Osteoblast (primary cell): ENCODE data around the gene LTO1. TPM values are rescaled to one million over a fixed set of nuclear protein-coding genes. Genes with fewer than 3 reads are reported as not detected.

ENCODE experiments used
- DNase-seq: peaks from one replicate; pipeline ENCODE4 v3.0.0; 2011; ENCODE audit warnings: low spot score, mixed read lengths; ENCODE audit not compliant: insufficient read length; ENCODE audit errors: missing footprints
- H2AFZ ChIP-seq: 2 replicates; pipeline ENCODE4 v1.6.0; 2011; ENCODE audit warnings: mild to moderate bottlenecking, low read length
- H3K27ac ChIP-seq: 2 replicates; pipeline ENCODE4 v1.5.1; 2011; ENCODE audit warnings: mild to moderate bottlenecking, low read depth, low read length, moderate library complexity
- H3K27me3 ChIP-seq: 2 replicates; pipeline ENCODE4 v1.6.0; 2012; ENCODE audit warnings: mild to moderate bottlenecking, control low read depth, inconsistent platforms, low read length, moderate library complexity; ENCODE audit not compliant: insufficient read depth
- H3K36me3 ChIP-seq: 2 replicates; pipeline ENCODE4 v1.5.1; 2011; ENCODE audit warnings: mild to moderate bottlenecking, low read length, control low read depth, moderate library complexity; ENCODE audit not compliant: insufficient read depth
- H3K4me1 ChIP-seq: 2 replicates; pipeline ENCODE4 v1.5.1; 2011; ENCODE audit warnings: mild to moderate bottlenecking, low read length, control low read depth, moderate library complexity; ENCODE audit not compliant: insufficient read depth
- H3K4me2 ChIP-seq: 2 replicates; pipeline ENCODE4 v1.6.0; 2011; ENCODE audit warnings: mild to moderate bottlenecking, low read length; ENCODE audit not compliant: insufficient read depth
- H3K4me3 ChIP-seq: fragments of 200-600 bp; sonication (generic); 3 replicates; pipeline ENCODE4 v1.5.1; 2012; ENCODE audit warnings: mild to moderate bottlenecking, low read length, inconsistent platforms; ENCODE audit not compliant: insufficient read depth
- H3K79me2 ChIP-seq: 2 replicates; pipeline ENCODE4 v1.6.0; 2012; ENCODE audit warnings: mild to moderate bottlenecking, low read length, control low read depth, inconsistent platforms; ENCODE audit not compliant: insufficient read depth
- H3K9me3 ChIP-seq: 2 replicates; pipeline ENCODE4 v1.5.1; 2011; ENCODE audit warnings: low read depth, low read length, control low read depth
- H4K20me1 ChIP-seq: 2 replicates; pipeline ENCODE4 v1.6.0; 2012; ENCODE audit warnings: mild to moderate bottlenecking, low read length, control low read depth; ENCODE audit not compliant: insufficient read depth
- total RNA-seq: library from RNA; depleted of rRNA; stranded (reverse); fragments of >200 nt; gene quantifications from 2 replicates; pipeline ENCODE4 v1.2.3, GENCODE V29; 2012
- TF ChIP-seq, protein P1 (sequence below): IDR thresholded peaks from 2 replicates; pipeline ENCODE4 v1.5.1; 2011; ENCODE audit warnings: mild to moderate bottlenecking, low read depth, low read length, moderate library complexity; ENCODE audit errors: extremely low read depth

The LTO1 gene
- total RNA-seq, 1 donor, result 24.6 TPM

DNA sequence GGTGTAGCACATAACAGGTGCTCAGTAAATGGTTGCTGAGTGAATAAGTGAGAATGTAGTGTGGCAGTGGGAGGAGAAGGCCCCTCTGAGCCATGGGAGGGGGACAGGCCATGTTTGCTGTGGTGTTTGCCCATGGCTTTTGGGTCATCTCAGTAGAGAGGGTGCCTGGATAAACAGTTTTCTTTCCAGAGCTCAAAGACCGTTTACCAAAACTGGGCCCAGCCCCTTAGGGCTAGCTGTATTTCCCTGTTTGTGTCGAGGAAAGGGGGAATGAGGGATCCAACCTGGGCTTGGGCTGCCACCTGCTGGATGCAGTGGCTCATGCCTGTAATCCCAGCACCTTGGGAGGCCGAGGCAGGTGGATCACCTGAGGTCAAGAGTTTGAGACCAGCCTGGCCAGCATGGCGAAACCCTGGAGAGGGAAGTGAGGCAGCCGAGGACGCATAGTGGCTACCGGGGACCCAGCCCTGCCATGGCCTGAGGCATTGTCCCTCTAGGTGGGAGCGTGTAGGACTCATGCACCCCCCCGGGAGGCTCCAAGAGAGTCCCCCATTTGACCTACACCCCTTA, 8.7 kb upstream of the LTO1 start:
- H2AFZ ChIP-seq, result no peak overlapping the region
- no peaks in the 10 kb centered on the region for H3K79me2 ChIP-seq
- H3K27me3 ChIP-seq, result peaks cover 3% of the 10 kb centered on the region
- no peaks in the 10 kb centered on the region for H3K9me3 ChIP-seq
- no peak overlapping the region for H3K4me3 ChIP-seq
- no peaks in the 10 kb centered on the region for H4K20me1 ChIP-seq
- TF ChIP-seq, protein P1, sequence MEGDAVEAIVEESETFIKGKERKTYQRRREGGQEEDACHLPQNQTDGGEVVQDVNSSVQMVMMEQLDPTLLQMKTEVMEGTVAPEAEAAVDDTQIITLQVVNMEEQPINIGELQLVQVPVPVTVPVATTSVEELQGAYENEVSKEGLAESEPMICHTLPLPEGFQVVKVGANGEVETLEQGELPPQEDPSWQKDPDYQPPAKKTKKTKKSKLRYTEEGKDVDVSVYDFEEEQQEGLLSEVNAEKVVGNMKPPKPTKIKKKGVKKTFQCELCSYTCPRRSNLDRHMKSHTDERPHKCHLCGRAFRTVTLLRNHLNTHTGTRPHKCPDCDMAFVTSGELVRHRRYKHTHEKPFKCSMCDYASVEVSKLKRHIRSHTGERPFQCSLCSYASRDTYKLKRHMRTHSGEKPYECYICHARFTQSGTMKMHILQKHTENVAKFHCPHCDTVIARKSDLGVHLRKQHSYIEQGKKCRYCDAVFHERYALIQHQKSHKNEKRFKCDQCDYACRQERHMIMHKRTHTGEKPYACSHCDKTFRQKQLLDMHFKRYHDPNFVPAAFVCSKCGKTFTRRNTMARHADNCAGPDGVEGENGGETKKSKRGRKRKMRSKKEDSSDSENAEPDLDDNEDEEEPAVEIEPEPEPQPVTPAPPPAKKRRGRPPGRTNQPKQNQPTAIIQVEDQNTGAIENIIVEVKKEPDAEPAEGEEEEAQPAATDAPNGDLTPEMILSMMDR, result peak; percentile 41
- H3K27ac ChIP-seq, result no peak overlapping the region
- no peaks in the 10 kb centered on the region for H3K36me3 ChIP-seq
- H3K4me2 ChIP-seq, result no peak overlapping the region
- peak; percentile 54 for DNase-seq
- no peaks in the 10 kb centered on the region for H3K4me1 ChIP-seq

DNA sequence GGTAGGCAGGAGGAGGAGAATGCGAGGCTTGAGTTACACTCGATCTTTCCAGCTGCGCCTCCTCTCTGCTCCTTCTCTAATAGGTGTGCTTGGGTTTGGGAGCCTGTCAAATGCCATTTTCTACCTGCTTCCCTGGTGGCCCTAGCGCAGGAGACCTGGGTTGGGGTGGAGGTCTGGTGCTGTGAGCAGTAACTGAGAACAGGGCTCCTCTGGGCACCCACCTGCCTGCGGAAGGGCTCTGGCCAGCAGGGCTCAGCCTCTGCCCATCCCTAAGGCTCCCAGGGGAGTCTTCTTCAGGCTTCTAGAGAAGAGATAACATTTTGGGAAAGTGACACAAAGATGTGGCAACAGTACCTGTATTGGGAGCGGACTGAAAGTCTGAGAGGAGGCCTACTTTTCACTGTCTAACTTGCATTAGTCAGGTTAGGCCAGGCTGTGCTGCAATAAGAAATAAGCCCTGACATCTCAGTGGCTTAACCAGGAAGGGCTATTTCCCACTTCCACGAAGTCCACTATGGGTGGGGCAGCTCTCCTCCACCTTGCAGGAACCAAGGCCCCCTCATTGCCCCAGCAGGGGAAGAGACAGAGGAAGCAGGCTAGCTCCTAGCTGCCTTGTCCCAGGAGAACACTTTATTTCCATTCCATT, 7.7 kb upstream of the LTO1 start:
- Histone ChIP-seq H3K4me3 (no peak overlapping the region), H4K20me1 (no peaks in the 10 kb centered on the region), H3K36me3 (no peaks in the 10 kb centered on the region), H3K79me2 (no peaks in the 10 kb centered on the region), H3K4me2 (no peak overlapping the region), H3K27ac (no peak overlapping the region), H3K27me3 (peaks cover 6% of the 10 kb centered on the region), H2AFZ (no peak overlapping the region), H3K9me3 (no peaks in the 10 kb centered on the region), H3K4me1 (no peaks in the 10 kb centered on the region)
- TF ChIP-seq, protein P1, result no peak
- DNase-seq, result no peak

DNA sequence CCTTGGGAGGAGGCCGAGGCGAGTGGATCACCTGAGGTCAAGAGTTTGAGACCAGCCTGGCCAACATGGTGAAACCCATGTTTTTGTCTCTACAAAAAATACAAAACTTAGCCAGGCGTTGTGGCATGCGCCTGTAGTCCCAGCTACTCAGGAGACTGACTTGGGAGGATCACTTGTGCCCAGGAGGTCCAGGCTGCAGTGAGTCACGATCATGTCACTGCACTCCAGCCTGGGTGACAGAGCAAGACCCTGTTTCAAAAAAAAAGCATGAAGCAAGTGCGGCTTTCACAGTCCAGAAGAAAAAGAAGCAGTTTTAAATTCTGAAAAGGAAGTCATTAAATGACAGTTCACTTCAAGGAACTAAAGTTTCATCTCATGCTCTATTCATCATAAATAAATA, 7.1 kb upstream of the LTO1 start:
- Histone ChIP-seq H3K4me2 (no peak overlapping the region), H4K20me1 (no peaks in the 10 kb centered on the region)
- TF ChIP-seq, protein P1, result no peak

DNA sequence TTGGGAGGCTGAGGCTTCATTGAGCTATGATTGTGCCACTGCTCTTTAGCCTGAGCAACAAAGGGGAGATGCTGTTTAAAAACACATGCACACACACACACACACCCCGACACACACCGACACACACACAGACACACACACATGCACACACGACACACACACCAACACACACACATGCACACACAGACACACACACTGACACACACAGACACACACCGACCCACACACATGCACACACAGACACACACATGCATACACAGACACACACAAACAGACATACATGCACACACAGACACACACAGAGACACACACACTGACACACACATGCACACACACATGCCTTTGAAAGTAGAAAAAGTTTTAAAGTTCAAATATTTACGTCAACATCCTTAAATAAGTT, 5.5 kb upstream of the LTO1 start:
- Histone ChIP-seq H3K36me3 (no peaks in the 10 kb centered on the region), H3K4me1 (no peaks in the 10 kb centered on the region), H4K20me1 (no peaks in the 10 kb centered on the region), H2AFZ (no peak overlapping the region), H3K4me3 (no peak overlapping the region), H3K4me2 (no peak overlapping the region), H3K27ac (no peak overlapping the region), H3K27me3 (peaks cover 4% of the 10 kb centered on the region), H3K79me2 (no peaks in the 10 kb centered on the region), H3K9me3 (no peaks in the 10 kb centered on the region)
- DNase-seq, result no peak
- TF ChIP-seq, protein P1, result no peak

More for the DNA sequence above, 7.1 kb upstream of the LTO1 start:
- no peaks in the 10 kb centered on the region for H3K79me2 ChIP-seq
- no peaks in the 10 kb centered on the region for H3K36me3 ChIP-seq
- no peak overlapping the region for H3K4me3 ChIP-seq
- peaks cover 7% of the 10 kb centered on the region for H3K27me3 ChIP-seq
- no peaks in the 10 kb centered on the region for H3K9me3 ChIP-seq
- H2AFZ ChIP-seq, result no peak overlapping the region
- no peaks in the 10 kb centered on the region for H3K4me1 ChIP-seq
- no peak for DNase-seq
- H3K27ac ChIP-seq, result no peak overlapping the region
